ENCODE measurements around the gene FN3KRP. TPM values are rescaled to one million over a fixed set of nuclear protein-coding genes. Genes with fewer than 3 reads are reported as not detected.
"Not testable (repeated sequence)": the region's sequence is repeated elsewhere in the genome, so short reads cannot be mapped to it uniquely, and the experiment has no call there.

The FN3KRP gene
- polyA plus RNA-seq, 2 donors = 15.6 to 19.0 TPM

- Histone ChIP-seq H3K27ac (ENCODE audit: low read depth in 2 of 2, low read length in 1 of 2) (no peak overlapping the region), H3K36me3 (ENCODE audit: control insufficient read depth in 2 of 2, insufficient read depth in 2 of 2, low read length in 1 of 2) (peaks cover 0 to 12% of the 10 kb centered on the region in 2 donors), H3K27me3 (ENCODE audit: control insufficient read depth in 1 of 2, insufficient read depth in 2 of 2, low read length in 2 of 2) (no peaks in the 10 kb centered on the region), H3K4me1 (ENCODE audit: control insufficient read depth in 2 of 2, insufficient read depth in 2 of 2, low read length in 1 of 2) (no peaks in the 10 kb centered on the region), H3K4me3 (ENCODE audit: low read depth in 1 of 2, low read length in 2 of 2) (no peak overlapping the region), H3K9me3 (ENCODE audit: control insufficient read depth in 2 of 2, insufficient read depth in 1 of 2, low read depth in 1 of 2, low read length in 1 of 2) (peaks cover 0 to 6% of the 10 kb centered on the region in 2 donors)
- 90 to 96% methylated on average over 10 of the region's 10 CpGs for WGBS, 2 donors
Observed at GRCh38 chr17:82740906-82741759, 24.6 kb downstream of the FN3KRP start.

GRCh38 chr17:82743344-82744219 is 27.1 kb downstream of the FN3KRP start:
- H3K27ac ChIP-seq (ENCODE audit: low read depth in 2 of 2, low read length in 1 of 2) = no peak overlapping the region
- H3K4me1 ChIP-seq (ENCODE audit: control insufficient read depth in 2 of 2, insufficient read depth in 2 of 2, low read length in 1 of 2) = no peaks in the 10 kb centered on the region
- 86 to 91% methylated on average over 16 of the region's 16 CpGs for WGBS, 2 donors
- H3K4me3 ChIP-seq (ENCODE audit: low read depth in 1 of 2, low read length in 2 of 2) = no peak overlapping the region
- peaks cover 0 to 6% of the 10 kb centered on the region in 2 donors for H3K9me3 ChIP-seq (ENCODE audit: control insufficient read depth in 2 of 2, insufficient read depth in 1 of 2, low read depth in 1 of 2, low read length in 1 of 2)
- no peaks in the 10 kb centered on the region for H3K27me3 ChIP-seq (ENCODE audit: control insufficient read depth in 1 of 2, insufficient read depth in 2 of 2, low read length in 2 of 2)
- peaks cover 0 to 12% of the 10 kb centered on the region in 2 donors for H3K36me3 ChIP-seq (ENCODE audit: control insufficient read depth in 2 of 2, insufficient read depth in 2 of 2, low read length in 1 of 2)

- H3K4me3 ChIP-seq (ENCODE audit: low read depth in 1 of 2, low read length in 2 of 2); H3K4me1 ChIP-seq (ENCODE audit: control insufficient read depth in 2 of 2, insufficient read depth in 2 of 2, low read length in 1 of 2); H3K27ac ChIP-seq (ENCODE audit: low read depth in 2 of 2, low read length in 1 of 2); H3K9me3 ChIP-seq (ENCODE audit: control insufficient read depth in 2 of 2, insufficient read depth in 1 of 2, low read depth in 1 of 2, low read length in 1 of 2); H3K27me3 ChIP-seq (ENCODE audit: control insufficient read depth in 1 of 2, insufficient read depth in 2 of 2, low read length in 2 of 2): not testable (repeated sequence)
- 65 to 70% methylated on average over 7 of the region's 7 CpGs for WGBS, 2 donors
- peaks cover 0 to 12% of the 10 kb centered on the region in 2 donors for H3K36me3 ChIP-seq (ENCODE audit: control insufficient read depth in 2 of 2, insufficient read depth in 2 of 2, low read length in 1 of 2)
Observed at GRCh38 chr17:82744736-82745135, 28.2 kb downstream of the FN3KRP start.

DNA sequence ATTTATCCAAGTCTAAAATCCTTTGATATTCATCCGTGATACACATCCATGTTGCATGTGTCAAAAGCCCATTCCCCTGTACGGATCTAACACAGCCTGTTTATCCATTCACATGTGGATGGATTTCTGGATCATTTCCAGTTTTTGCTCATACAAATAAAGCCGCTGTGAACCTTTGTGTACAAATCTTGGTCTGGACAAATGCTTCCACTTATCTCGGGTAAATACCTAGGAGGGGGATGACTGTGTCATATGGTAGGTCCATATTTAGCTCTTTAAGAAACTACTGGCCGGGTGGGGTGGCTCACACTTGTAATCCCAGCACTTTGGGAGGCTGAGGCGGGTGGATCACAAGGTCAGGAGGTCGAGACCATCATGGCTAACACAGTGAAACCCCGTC is 29.0 kb downstream of the FN3KRP start:
- 78 to 79% methylated on average over 8 of the region's 8 CpGs for WGBS, 2 donors
- Histone ChIP-seq H3K27ac (ENCODE audit: low read depth in 2 of 2, low read length in 1 of 2) (no peak overlapping the region), H3K4me1 (ENCODE audit: control insufficient read depth in 2 of 2, insufficient read depth in 2 of 2, low read length in 1 of 2) (no peaks in the 10 kb centered on the region), H3K27me3 (ENCODE audit: control insufficient read depth in 1 of 2, insufficient read depth in 2 of 2, low read length in 2 of 2) (no peaks in the 10 kb centered on the region), H3K9me3 (ENCODE audit: control insufficient read depth in 2 of 2, insufficient read depth in 1 of 2, low read depth in 1 of 2, low read length in 1 of 2) (peaks cover 0 to 6% of the 10 kb centered on the region in 2 donors), H3K4me3 (ENCODE audit: low read depth in 1 of 2, low read length in 2 of 2) (no peak overlapping the region), H3K36me3 (ENCODE audit: control insufficient read depth in 2 of 2, insufficient read depth in 2 of 2, low read length in 1 of 2) (peaks cover 0 to 12% of the 10 kb centered on the region in 2 donors)

- Histone ChIP-seq H3K36me3 (ENCODE audit: control insufficient read depth in 2 of 2, insufficient read depth in 2 of 2, low read length in 1 of 2) (no peaks in the 10 kb centered on the region), H3K9me3 (ENCODE audit: control insufficient read depth in 2 of 2, insufficient read depth in 1 of 2, low read depth in 1 of 2, low read length in 1 of 2) (no peaks in the 10 kb centered on the region), H3K4me3 (ENCODE audit: low read depth in 1 of 2, low read length in 2 of 2) (no peak overlapping the region), H3K27ac (ENCODE audit: low read depth in 2 of 2, low read length in 1 of 2) (no peak overlapping the region), H3K4me1 (ENCODE audit: control insufficient read depth in 2 of 2, insufficient read depth in 2 of 2, low read length in 1 of 2) (peaks cover 0 to 4% of the 10 kb centered on the region in 2 donors), H3K27me3 (ENCODE audit: control insufficient read depth in 1 of 2, insufficient read depth in 2 of 2, low read length in 2 of 2) (no peaks in the 10 kb centered on the region)
- 97% methylated on average over 16 of the region's 16 CpGs for WGBS, 2 donors
Observed at GRCh38 chr17:82748756-82749155, 32.2 kb downstream of the FN3KRP start.

DNA sequence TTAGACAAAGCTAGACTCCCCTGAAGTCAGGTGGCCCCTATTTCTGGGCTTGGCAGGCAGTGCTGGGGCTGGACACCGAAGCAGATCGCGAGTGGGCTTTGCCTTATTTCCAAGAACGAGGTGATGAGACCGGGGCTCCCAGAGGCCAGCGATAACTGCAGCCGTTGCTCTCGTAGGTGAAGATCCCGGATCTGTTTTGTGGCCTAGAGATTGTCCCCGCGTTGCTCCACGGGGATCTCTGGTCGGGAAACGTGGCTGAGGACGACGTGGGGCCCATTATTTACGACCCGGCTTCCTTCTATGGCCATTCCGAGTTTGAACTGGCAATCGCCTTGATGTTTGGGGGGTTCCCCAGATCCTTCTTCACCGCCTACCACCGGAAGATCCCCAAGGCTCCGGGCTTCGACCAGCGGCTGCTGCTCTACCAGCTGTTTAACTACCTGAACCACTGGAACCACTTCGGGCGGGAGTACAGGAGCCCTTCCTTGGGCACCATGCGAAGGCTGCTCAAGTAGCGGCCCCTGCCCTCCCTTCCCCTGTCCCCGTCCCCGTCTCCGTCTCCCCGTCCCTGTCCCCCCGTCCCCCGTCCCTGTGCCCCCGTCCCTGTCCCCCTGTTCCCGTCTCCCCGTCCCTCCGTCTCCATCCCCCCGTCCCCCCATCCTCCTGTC is 33.9 kb downstream of the FN3KRP start:
- H3K36me3 ChIP-seq (ENCODE audit: control insufficient read depth in 2 of 2, insufficient read depth in 2 of 2, low read length in 1 of 2) = no peaks in the 10 kb centered on the region
- no peak overlapping the region for H3K4me3 ChIP-seq (ENCODE audit: low read depth in 1 of 2, low read length in 2 of 2)
- 75 to 79% methylated on average over 37 to 40 of the region's 40 CpGs for WGBS, 2 donors
- H3K27me3 ChIP-seq (ENCODE audit: control insufficient read depth in 1 of 2, insufficient read depth in 2 of 2, low read length in 2 of 2) = no peaks in the 10 kb centered on the region
- H3K27ac ChIP-seq (ENCODE audit: low read depth in 2 of 2, low read length in 1 of 2) = peak overlapping the region in 1 of 2 donors; percentile 26
- H3K9me3 ChIP-seq (ENCODE audit: control insufficient read depth in 2 of 2, insufficient read depth in 1 of 2, low read depth in 1 of 2, low read length in 1 of 2) = no peaks in the 10 kb centered on the region
- peaks cover 0 to 4% of the 10 kb centered on the region in 2 donors for H3K4me1 ChIP-seq (ENCODE audit: control insufficient read depth in 2 of 2, insufficient read depth in 2 of 2, low read length in 1 of 2)

DNA sequence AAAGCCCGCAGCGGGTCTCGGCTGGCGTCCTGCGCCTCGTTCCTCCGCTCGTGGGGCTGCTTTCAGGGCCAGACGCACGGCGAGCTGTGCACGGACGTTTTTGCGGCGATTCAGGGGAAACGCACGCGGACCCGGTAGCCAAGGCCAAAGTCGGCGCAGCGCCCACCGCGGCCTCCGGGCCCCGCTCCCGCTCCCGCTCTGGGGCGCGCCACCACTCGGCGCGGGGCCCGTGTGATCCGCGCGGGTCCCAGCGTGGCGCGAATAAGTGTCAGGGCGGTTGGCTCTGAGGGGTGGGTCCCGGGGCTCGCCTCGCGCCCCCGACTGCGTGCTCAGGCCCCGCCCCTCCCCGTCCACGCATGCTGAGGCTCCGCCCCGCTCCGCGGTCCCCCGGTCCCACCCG is 34.7 kb downstream of the FN3KRP start:
- peaks cover 0 to 8% of the 10 kb centered on the region in 2 donors for H3K4me1 ChIP-seq (ENCODE audit: control insufficient read depth in 2 of 2, insufficient read depth in 2 of 2, low read length in 1 of 2)
- 1 to 2% methylated on average over 39 to 56 of the region's 56 CpGs for WGBS, 2 donors
- no peaks in the 10 kb centered on the region for H3K9me3 ChIP-seq (ENCODE audit: control insufficient read depth in 2 of 2, insufficient read depth in 1 of 2, low read depth in 1 of 2, low read length in 1 of 2)
- no peaks in the 10 kb centered on the region for H3K27me3 ChIP-seq (ENCODE audit: control insufficient read depth in 1 of 2, insufficient read depth in 2 of 2, low read length in 2 of 2)
- H3K4me3 ChIP-seq (ENCODE audit: low read depth in 1 of 2, low read length in 2 of 2) = peak overlapping the region; percentile 60 to 81
- no peaks in the 10 kb centered on the region for H3K36me3 ChIP-seq (ENCODE audit: control insufficient read depth in 2 of 2, insufficient read depth in 2 of 2, low read length in 1 of 2)
- H3K27ac ChIP-seq (ENCODE audit: low read depth in 2 of 2, low read length in 1 of 2) = peak overlapping the region; percentile 64 to 74

DNA sequence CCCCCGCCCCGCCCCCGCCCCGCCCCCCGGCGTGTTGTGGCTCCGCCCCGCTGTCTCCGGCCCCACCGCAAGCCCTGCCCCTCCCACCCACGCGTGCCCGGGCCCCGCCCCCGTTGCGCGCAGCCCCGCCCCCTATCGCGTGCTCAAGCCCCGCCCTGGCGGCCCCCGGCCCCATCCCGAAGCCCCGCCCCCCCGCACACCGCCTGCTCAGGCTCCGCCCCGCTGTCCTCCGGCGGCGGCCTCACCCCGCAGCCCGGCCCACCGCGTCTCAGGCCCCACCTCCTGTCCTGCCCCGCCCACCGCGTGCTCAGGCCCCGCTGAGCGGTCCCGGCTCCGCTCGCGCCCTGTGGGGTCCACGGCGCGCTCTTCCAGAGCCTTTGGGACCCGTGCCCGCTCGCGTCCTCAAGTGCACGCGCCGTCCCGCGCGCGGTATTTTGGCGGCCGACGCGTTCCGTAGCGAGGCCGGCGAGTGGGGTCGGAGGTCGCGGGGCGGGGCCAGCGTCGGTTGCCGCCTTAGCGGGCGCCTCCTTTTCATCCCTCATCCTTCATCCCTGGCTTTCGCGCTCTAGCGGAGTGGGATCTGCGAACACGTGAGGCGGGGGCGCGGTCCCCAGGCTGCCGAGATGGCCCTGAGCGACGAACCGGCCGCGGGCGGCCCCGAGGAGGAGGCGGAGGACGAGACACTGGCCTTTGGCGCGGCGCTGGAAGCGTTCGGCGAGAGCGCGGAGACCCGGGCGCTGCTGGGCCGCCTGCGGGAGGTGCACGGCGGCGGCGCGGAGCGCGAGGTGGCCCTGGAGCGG is 35.3 kb downstream of the FN3KRP start, which contains the start of gene TBCD:
TSS of gene TBCD (plus strand) at position 495 of the 800 bp plus-strand sequence. CDS start at position 624, 129 bp downstream.
- Histone ChIP-seq H3K9me3 (ENCODE audit: control insufficient read depth in 2 of 2, insufficient read depth in 1 of 2, low read depth in 1 of 2, low read length in 1 of 2) (no peaks in the 10 kb centered on the region), H3K4me1 (ENCODE audit: control insufficient read depth in 2 of 2, insufficient read depth in 2 of 2, low read length in 1 of 2) (peaks cover 0 to 8% of the 10 kb centered on the region in 2 donors), H3K4me3 (ENCODE audit: low read depth in 1 of 2, low read length in 2 of 2) (peak within 1 kb of the TSS; percentile 81 to 92), H3K36me3 (ENCODE audit: control insufficient read depth in 2 of 2, insufficient read depth in 2 of 2, low read length in 1 of 2) (no peaks in the 10 kb centered on the region), H3K27ac (ENCODE audit: low read depth in 2 of 2, low read length in 1 of 2) (peak within 1 kb of the TSS; percentile 85 to 93), H3K27me3 (ENCODE audit: control insufficient read depth in 1 of 2, insufficient read depth in 2 of 2, low read length in 2 of 2) (no peaks in the 10 kb centered on the region)
- 0 to 1% methylated on average over 81 to 111 of the region's 114 CpGs for WGBS, 2 donors
